ENCODE data around the gene CEP164.

DNA sequence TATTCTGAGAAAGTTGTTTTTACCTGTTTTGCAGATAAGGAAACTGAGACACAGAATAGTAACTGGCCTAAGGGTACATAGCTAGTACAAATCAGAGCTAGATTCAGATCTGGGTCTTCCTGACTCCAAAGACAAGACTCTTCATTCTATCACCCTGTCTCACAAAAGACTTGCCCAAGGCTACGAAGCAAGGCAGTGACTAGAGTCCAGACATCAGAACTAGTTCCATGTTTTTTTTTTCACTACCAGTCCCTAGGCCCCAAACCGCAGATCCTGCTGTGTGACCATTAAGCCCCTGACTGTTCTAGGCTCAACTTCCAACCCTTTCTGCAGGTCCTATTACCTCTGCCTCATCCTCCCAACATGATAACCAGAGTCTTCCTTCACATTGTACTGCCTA, 35.0 kb upstream of the CEP164 start:
- no peak for TF ChIP-seq RAD21 (IDR thresholded peaks at IDR 0.05; ENCODE audit: low read length)
- TF ChIP-seq, protein P1, sequence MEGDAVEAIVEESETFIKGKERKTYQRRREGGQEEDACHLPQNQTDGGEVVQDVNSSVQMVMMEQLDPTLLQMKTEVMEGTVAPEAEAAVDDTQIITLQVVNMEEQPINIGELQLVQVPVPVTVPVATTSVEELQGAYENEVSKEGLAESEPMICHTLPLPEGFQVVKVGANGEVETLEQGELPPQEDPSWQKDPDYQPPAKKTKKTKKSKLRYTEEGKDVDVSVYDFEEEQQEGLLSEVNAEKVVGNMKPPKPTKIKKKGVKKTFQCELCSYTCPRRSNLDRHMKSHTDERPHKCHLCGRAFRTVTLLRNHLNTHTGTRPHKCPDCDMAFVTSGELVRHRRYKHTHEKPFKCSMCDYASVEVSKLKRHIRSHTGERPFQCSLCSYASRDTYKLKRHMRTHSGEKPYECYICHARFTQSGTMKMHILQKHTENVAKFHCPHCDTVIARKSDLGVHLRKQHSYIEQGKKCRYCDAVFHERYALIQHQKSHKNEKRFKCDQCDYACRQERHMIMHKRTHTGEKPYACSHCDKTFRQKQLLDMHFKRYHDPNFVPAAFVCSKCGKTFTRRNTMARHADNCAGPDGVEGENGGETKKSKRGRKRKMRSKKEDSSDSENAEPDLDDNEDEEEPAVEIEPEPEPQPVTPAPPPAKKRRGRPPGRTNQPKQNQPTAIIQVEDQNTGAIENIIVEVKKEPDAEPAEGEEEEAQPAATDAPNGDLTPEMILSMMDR (conservative IDR thresholded peaks at IDR 0.05; ENCODE audit: low read depth, low read length) = no peak
- TF ChIP-seq POLR2A (IDR thresholded peaks at IDR 0.05; ENCODE audit: low read depth, low read length) = no peak
- TF ChIP-seq MXI1 (IDR thresholded peaks at IDR 0.05; ENCODE audit: borderline replicate concordance, low read depth, low read length) = no peak
- TF ChIP-seq MAZ (IDR thresholded peaks at IDR 0.05; ENCODE audit: borderline replicate concordance, low read depth, low read length) = no peak
- no peak for TF ChIP-seq CEBPB (IDR thresholded peaks at IDR 0.05; ENCODE audit: low read depth, low read length)

Measured in IMR-90 (cell line).